Activated CD4-positive, CD25-positive, alpha-beta regulatory T cell treated with anti-CD3 and anti-CD28 coated beads, Interleukin-2, amount 50 U/mL, for 24 hours (primary cell): ENCODE data around the gene CMTM7.

ENCODE experiments used
- ATAC-seq, 2 donors: fragments of 150-1000 bp; cut with Tn5 transposase; one replicate each; pipeline ENCODE4 v1.10.0; 2021; ENCODE audit warnings: mild to moderate bottlenecking in 1 of 2, moderate library complexity in 1 of 2

CMTM7 gene

DNA sequence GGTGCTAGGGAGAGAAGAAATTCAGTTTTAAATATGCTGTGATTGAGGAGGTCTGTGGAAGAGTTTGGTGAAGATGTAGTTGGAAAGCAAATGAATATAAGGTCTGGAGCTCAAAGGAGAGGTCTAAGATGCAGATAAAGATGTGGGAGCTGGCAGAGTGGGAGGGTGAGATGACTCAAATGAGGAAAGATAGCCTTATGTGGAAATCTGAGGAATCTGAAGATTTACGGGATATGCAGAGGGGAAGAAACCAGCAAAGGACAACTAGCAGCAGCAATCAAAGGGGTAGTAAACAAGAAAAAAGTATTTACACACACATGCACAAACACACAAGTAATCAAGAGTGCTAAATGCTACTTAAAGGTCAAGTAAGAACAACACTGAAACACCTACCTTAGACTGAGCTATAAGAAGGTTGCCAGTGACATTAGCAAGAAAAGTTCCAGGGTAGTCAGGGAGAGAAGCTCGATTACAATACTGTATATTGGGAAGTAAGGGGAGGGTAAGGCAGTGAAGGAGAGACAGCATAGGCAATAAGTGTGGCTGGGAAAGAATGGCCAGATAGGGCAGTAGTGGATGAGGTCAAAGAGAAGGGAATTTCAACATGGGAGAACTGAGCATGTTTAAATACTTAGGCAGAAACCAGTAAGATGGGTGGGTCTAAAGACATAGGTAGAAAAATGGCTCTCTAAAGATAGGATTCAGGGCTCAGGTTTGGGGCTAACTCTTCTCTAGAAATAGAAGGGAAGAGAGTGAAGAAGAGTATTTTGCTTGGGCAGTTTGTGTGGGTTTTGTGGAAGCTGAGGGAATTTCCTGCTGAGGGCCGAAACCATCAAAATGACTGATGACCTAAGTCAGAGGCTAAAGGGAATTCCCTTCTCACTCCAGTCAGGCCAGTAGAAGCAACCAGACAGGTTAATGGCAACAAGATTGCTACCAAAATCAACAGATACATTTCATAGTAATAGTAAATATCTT, 102.1 kb downstream of the CMTM7 start:
- peak; percentile 60 to 67 for ATAC-seq

DNA sequence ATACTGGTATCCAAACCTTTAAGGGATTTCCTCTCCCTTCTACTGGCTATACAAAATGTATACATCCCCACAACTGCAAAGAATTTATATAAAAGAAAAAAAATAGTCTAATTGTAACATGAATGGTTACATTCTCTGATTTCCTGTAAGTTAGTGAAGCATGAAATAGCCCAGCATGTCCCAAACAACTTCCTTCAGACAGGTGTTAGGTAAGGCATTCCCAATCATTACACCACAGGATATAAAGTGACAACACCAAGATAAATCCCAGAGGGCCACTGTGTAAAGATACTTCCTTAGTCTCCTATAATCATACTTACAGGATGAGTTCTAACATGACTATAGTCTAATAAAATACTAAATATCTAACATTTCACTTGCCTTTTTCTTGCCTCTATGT, 103.4 kb downstream of the CMTM7 start:
- ATAC-seq, result no peak

DNA sequence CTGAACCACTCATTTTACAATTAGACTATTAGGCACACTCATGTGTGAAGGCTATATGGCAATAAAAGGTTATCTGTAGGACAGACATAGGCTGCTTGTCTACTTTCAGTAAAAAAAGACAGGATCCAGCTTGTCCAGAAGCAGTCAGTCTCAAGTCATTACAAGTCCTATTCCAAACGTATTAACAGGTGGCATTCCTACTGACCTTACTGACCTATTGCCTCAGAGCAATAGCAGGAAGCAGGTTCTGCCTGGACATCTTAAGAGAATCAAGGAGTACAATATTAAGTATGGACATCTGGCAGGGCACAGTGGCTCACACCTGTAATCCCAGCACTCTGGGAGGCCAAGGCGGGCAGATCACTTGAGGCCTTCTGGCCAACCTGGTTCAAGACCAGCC, 104.0 kb downstream of the CMTM7 start:
- no peak for ATAC-seq

DNA sequence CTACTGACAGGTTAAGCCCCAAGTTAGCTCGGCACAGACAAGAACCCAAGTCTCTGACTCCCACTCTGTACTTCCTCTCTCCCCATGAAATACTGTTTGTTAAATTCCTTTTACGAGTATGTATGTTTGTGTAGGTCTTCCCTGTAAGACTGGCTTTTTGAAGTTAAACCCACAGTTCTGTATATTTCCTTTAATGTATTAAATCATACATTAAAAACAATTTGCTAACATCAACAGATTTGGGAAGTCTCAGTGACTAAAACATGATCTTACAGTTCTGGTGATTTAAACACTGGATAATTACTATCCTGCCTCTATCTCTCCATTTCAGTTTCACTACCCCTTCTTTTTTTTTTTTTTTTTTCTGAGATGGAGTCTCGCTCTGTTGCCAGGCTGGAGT, 106.6 kb downstream of the CMTM7 start:
- no peak for ATAC-seq

DNA sequence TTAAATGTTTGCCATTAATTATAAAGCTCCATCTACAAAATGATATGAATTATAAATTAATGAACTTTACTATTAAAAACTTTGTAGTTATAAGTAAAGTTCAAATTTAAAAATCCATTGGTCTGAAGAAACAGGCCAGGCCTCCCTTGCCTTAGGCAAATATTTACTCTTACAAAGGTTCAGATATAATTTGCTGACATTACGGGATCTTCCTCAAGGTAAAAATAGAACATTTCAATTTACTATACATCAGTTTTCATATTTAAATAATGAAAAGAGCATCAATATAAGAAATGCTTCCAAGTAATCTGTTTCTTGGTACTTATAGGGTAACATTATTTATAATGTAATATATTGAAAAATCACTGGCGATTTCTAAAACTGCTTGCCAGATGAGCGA, 107.3 kb downstream of the CMTM7 start:
- no peak for ATAC-seq

DNA sequence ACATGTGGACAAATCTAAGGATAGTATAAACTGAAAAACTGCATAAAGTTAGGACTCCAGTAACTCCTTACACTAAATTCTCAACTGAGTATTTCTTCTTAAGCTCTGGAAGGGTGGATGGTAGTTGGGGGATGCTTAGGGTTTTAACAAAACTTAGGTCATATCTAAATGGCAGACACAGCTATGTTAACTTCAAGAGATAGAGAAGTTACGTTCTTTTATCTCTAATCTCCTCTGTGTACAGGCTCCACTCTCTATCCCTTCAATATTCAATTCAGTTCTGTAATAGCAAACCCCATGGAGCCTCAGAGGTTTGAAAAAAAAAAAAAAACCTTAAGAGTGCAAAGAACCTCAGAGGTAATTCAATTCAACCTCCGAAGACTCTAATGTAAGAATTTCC, 107.9 kb downstream of the CMTM7 start:
- ATAC-seq, result no peak

DNA sequence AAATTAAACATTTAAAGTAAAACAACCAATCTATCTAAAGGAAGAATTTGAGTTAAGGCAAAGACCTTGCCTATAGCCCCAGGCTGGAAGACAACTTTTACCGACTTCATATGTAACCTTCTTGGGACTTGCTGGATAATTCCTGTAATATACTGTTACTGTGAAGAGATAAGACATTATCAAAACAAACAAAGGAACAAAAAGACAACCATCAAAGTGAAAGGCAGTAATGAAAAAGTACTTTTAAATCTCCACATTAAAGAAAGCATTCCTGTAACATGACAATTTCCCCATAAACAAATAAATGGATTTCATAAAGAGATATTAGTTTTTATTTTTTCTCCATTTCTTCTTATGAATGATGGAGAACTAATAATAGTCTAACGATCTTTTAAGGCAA, 108.6 kb downstream of the CMTM7 start:
- no peak for ATAC-seq

DNA sequence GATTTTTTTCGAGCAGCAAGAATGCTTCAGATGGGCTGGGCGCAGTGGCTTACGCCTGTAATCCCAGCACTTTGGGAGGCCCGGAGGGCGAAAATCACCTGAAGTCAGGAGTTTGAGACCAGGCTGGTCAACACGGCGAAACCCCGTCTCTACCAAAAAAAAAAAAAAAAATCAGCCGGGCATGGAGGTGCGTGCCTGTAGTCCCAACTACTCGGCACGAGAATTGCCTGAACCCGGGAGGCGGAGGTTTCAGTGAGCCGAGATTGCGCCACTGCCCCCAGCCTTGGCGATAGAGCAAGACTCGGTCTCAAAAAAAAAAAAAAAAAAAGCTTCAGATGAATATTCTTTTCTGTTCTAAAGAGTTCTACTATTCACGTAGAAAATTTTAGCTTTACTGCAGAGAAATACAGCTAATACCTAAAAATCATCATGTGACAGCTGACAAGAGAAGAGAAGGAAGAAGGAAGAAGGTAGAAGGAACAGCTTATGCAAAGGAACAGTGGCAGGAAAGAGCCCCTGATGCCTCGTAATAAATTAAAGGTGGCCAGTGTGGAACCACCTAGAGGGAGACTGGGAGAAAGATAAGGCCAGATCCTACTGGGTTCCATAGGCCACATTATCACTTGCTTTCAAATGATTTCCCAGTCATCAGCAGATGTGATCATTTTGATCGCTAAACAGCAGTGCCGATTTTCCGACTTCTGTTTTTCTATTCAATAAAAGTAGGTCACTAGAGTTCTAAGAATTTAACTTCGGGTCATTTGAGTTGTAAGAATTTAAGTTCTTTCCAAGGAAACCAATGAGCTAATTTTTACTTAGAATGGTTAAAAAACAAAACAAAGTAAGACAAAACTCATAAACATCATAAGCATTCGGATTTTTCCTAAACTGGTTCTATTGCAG, 109.5 kb downstream of the CMTM7 start:
- ATAC-seq, result peak in 1 of 2 donors; percentile 4

DNA sequence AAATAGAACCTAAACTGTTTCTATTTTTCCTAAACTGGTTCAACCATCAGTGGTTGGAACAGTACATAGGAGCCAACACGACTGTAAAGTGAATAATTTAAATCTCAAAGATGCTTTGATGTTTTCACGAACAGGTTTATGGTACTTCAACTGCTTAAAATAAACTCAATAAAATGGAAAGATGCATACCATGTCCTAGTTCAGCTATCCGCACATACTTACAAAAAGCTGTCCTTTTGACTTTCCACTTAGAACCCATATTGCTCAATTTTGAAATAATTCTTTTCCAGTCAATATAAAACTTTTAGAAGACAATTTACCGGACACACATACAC, 110.1 kb downstream of the CMTM7 start:
- no peak for ATAC-seq

DNA sequence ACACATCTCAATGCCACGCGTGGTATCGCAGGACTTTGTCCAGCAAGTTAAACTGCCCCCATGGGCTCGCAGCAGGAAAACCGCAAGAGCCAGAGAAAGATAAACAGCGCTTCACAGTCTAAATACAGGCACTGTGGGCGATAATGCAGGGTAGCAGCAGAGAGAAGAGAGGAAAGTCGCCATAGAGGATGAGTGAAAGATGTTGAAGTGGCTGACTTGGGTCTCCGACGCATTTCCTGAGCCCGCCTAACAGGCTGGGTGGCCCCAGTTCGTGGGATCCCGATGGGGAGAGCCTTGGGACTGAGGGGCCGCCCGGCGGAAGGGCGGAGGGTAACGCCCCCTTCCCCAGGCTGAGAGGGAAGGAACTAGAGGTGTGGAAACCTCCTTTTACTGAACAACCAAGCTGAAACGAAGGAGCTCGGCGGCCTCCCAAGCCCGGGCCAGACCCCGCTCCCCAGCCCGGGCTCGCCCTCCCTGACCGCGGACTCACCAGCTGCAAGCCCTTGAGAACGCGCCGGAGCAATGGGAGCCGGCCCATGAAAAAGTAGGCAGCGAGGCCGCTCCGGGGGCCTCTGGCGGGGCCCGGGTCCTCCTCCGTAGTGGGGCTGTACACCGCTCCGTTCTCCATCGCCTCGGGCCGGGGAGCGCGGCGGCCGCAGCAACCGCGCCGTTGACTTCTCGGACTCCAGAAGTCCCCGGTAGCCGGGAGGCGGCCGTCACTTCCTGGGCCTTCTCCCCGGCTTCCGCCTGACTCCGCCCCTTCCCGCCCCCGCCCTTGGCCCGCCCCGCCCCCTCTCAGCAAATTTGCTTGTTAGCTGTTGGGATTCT, 110.7 kb downstream of the CMTM7 start, which contains the start of gene CMTM6:
Gene CMTM6, minus strand, starts transcription at position 735 of the 828 bp plus-strand sequence. Its CDS starts 107 bp downstream, at position 628.
- ATAC-seq, result peak; percentile 76 to 82

DNA sequence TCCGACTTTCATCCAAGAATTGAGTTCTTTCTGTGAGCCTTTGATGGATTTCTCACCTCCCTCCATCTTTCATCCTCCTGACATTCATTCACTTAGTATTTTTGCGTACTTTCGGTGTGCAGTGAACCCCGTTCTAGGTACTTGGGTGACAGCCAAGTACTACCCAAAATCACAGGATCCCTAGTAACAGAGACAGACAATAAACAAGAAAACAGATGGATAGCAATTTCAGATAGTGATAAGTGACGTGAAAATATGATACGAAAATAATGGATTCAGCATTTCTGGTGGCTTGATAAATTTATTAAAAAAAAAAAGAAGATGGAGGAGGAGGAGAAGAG, 111.3 kb downstream of the CMTM7 start:
- no peak for ATAC-seq
